Activated T-cell treated with anti-CD3 and anti-CD28 coated beads, Interleukin-2, amount 50 U/mL, for 4 hours (primary cell): Measurements from ENCODE around the gene TLR1. TPM values are rescaled to one million over a fixed set of nuclear protein-coding genes. Genes with fewer than 3 reads are reported as not detected.

ENCODE experiments used
- ATAC-seq, 2 donors: fragments of 200-7000 bp; cut with Tn5 transposase; one replicate each; pipeline ENCODE4 v1.10.0; 2021
- DNase-seq: peaks from one replicate; pipeline ENCODE4 v3.0.0-alpha.2; 2020
- H3K27me3 Mint-ChIP-seq: one replicate; pipeline ENCODE4 v1.8.0; 2021; ENCODE audit warnings: low read depth, mixed read lengths
- H3K36me3 Mint-ChIP-seq: one replicate; pipeline ENCODE4 v1.8.0; 2022; ENCODE audit warnings: mixed read lengths; ENCODE audit not compliant: insufficient read depth
- H3K4me1 Mint-ChIP-seq: one replicate; pipeline ENCODE4 v1.8.0; 2021; ENCODE audit warnings: low read depth, mixed read lengths
- H3K4me3 Mint-ChIP-seq: one replicate; pipeline ENCODE4 v1.8.0; 2021; ENCODE audit warnings: mild to moderate bottlenecking, moderate library complexity, mixed read lengths
- H3K9me3 Mint-ChIP-seq: one replicate; pipeline ENCODE4 v1.8.0; 2021; ENCODE audit warnings: mixed read lengths
- total RNA-seq, 3 donors: library from RNA; stranded (reverse); gene quantifications; one replicate each; pipeline ENCODE4 v1.2.1, GENCODE V29; 2021

TLR1 gene, protein sequence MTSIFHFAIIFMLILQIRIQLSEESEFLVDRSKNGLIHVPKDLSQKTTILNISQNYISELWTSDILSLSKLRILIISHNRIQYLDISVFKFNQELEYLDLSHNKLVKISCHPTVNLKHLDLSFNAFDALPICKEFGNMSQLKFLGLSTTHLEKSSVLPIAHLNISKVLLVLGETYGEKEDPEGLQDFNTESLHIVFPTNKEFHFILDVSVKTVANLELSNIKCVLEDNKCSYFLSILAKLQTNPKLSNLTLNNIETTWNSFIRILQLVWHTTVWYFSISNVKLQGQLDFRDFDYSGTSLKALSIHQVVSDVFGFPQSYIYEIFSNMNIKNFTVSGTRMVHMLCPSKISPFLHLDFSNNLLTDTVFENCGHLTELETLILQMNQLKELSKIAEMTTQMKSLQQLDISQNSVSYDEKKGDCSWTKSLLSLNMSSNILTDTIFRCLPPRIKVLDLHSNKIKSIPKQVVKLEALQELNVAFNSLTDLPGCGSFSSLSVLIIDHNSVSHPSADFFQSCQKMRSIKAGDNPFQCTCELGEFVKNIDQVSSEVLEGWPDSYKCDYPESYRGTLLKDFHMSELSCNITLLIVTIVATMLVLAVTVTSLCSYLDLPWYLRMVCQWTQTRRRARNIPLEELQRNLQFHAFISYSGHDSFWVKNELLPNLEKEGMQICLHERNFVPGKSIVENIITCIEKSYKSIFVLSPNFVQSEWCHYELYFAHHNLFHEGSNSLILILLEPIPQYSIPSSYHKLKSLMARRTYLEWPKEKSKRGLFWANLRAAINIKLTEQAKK
- 1 to 10 TPM in 2 of 3 donors, under 1 TPM in 1; 0.53 to 2.0 (median 1.1) TPM for total RNA-seq

DNA sequence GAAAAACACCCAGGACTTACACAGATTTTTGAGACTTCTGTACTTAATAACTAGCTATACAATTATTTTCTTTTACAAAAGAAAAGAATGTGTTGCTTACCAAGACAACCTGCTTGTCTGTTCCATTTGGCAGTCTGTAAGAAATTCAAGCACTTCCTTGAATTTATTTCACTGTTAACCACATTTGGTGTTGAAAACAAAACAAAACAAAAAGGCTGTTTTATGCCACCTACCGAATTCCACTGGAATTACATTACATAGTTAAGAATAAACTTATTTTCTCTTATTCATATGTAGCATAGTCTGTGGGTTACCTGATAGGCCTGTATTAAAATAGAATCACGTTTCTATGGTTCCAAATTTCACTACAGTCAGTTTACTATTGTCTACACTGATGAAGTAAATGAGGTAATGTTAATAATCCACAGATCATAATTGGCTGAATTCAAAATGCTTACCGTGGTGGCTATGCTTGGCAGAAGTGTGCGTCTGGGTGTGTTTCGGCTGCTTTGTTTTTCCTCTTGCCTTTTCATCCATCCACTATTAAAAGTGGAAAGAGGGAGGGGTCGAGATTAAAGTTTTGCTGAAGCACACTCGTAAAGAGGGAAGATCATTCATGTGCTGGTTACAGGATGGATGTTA, at the start of gene TLR1:
TLR1 (minus strand) TSS at position 138 of the 642 bp plus-strand sequence. CDS start 5,960 bp downstream, outside the sequence.
- peaks cover 43% of the 10 kb centered on the region for H3K4me1 Mint-ChIP-seq
- ATAC-seq (peak; percentile 64 to 82), DNase-seq (no peak)
- H3K9me3 Mint-ChIP-seq = peaks cover 23% of the 10 kb centered on the region
- no peaks in the 10 kb centered on the region for H3K27me3 Mint-ChIP-seq
- H3K36me3 Mint-ChIP-seq = peaks cover 31% of the 10 kb centered on the region
- H3K4me3 Mint-ChIP-seq = peak within 1 kb of the TSS; percentile 82

DNA sequence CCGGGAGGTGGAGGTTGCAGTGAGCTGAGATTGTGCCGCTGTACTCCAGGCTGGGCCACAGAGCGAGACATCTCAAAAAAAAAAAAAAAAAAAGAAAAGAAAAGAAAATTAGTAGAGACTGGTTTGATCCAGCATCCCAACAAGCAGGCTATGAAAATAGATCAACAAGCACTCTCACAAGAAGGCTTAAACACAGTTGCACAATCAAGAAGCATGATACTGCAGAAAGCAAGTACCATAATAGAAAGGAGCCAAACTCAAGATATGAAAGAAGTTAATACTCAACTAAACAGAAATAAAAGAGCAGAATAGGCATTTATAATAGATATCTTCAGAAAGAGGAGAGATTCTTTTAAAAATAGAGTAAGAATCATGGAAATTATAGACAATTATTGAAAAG, 41.4 kb upstream of the TLR1 start:
- Mint-ChIP-seq H3K36me3 (peaks cover 15% of the 10 kb centered on the region), H3K9me3 (peaks cover 12% of the 10 kb centered on the region), H3K4me1 (no peaks in the 10 kb centered on the region), H3K27me3 (no peaks in the 10 kb centered on the region), H3K4me3 (no peak overlapping the region)
- DNase-seq (no peak), ATAC-seq (no peak)

DNA sequence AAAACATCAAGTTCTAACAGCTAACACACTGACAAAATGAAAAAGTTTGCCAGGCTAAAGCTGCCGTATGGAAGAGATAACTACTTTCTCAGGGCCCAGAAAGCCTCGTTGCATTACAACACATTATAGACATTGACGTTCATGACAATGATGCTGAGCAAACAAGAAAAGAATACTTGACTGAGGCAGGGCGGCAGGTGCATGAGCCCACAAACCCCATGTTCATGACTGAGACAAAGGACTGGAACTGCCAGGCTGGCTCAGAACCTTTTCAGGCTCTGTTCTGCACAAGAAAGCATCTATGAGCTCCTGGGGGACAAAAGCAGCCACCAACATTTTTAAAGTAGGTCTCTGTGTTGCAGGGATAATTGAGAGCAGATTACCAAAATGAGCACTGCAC, 38.4 kb upstream of the TLR1 start:
- DNase-seq = no peak
- Mint-ChIP-seq H3K27me3 (no peaks in the 10 kb centered on the region), H3K36me3 (peaks cover 11% of the 10 kb centered on the region), H3K4me1 (peaks cover 10% of the 10 kb centered on the region), H3K9me3 (no peaks in the 10 kb centered on the region), H3K4me3 (no peak overlapping the region)
- no peak for ATAC-seq

DNA sequence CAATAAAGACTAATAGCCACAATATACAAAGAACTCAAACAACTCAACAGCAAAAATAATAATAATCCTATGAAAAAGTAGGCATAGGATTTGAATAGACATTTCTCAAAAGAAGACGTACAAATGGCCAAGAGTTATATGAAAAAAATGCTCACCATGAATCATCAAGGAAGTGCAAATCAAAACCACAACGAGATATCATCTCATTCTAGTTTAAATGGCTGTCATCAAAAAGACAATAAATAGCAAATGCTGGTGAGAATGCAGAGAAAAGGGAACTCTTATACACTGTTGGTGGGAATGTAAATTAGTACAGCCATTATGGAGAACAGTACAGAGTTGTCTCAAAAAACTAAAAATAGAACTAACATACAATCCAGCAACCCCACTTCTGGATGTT, 33.3 kb upstream of the TLR1 start:
- Mint-ChIP-seq H3K27me3 (no peaks in the 10 kb centered on the region), H3K4me1 (peaks cover 22% of the 10 kb centered on the region), H3K36me3 (peaks cover 9% of the 10 kb centered on the region), H3K4me3 (peak overlapping the region; percentile 57), H3K9me3 (peaks cover 12% of the 10 kb centered on the region)
- ATAC-seq (peak; percentile 83 to 86), DNase-seq (no peak)

DNA sequence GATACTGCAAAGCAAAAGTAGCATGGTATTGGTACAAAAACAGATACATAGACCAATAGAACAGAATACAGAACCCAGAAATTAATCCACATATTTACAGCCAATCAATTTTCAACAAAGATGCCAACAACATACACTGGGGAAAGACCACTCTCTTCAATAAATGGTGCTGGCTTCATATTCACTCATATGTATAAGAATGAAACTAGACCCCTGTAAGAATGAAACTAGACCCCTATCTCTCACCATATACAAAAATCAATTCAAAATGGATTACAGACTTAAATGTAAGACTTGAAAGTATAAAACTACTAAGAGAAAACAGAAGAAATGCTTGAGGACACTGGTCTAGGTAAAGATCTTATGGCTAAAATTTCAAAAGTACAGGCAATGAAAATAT, 32.7 kb upstream of the TLR1 start:
- Mint-ChIP-seq H3K9me3 (peaks cover 12% of the 10 kb centered on the region), H3K36me3 (peaks cover 9% of the 10 kb centered on the region), H3K4me1 (peaks cover 22% of the 10 kb centered on the region), H3K27me3 (no peaks in the 10 kb centered on the region), H3K4me3 (peak overlapping the region; percentile 57)
- DNase-seq = no peak
- ATAC-seq = peak; percentile 29 to 32

DNA sequence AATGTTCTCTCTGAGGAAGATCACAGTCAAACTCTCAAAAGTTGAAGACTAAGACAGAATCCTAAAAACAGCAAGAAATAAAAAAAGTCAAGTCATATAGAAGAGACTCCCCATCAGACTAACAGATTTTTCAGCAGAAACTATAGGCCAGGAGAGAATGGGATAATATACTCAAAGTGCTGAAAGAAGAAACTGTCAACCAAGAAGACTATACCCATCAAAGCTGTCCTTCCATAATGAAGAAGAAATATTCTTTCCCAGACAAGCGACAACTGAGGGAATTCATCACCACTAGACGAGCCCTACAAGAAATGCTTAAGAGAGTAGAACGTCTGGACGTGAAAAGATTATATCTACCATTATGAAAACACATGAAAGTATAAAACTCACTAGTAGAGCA, 30.0 kb upstream of the TLR1 start:
- H3K36me3 Mint-ChIP-seq = peaks cover 9% of the 10 kb centered on the region
- peaks cover 22% of the 10 kb centered on the region for H3K4me1 Mint-ChIP-seq
- peaks cover 12% of the 10 kb centered on the region for H3K9me3 Mint-ChIP-seq

DNA sequence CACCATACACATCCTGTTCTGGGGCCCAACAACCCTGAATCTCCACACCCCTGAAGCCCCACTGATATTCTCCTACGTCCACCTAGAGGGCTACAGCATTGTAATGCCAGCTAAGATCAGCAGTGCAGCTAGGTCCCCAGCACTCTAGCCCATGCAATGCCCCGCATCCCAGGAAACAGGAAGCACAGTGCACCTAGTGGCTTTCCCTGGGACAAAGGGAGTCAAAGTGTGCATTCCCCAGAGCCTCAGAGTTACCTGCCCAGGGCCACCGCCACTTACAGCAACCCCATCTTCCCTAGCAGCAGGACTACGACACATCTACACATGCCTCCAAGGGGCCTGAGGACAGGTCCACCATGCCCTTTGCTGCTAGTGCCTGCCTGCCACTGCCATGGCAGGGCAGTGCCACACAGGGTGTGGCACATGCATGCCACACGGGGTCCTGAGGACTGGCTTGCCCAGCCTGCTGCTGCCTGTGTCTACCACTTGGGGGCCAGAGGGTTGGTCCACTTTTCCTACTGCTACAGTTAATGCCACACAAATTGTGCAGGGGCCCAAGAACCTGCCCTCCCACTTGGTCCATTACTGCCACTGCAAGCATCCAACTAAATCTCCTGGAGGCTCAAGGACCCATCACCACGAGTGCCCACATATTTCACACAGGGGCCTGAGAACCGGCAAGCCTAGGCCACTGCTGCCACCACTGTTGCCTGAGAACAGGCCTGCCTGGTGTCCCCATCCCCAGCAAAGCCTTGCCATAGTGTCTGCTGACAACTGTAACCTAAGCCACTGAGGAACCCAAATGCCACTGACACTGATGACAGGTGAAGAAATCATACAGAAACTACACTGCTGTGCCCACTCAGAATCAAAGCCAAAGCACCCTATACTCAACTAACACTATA, 28.3 kb upstream of the TLR1 start:
- DNase-seq (no peak), ATAC-seq (no peak)
- Mint-ChIP-seq H3K9me3 (peaks cover 12% of the 10 kb centered on the region), H3K4me3 (no peak overlapping the region), H3K4me1 (peaks cover 10% of the 10 kb centered on the region), H3K36me3 (peaks cover 9% of the 10 kb centered on the region), H3K27me3 (no peaks in the 10 kb centered on the region)

More for the DNA sequence above, 30.0 kb upstream of the TLR1 start:
- no peak for ATAC-seq
- no peak for DNase-seq
- Mint-ChIP-seq H3K4me3 (no peak overlapping the region), H3K27me3 (no peaks in the 10 kb centered on the region)

DNA sequence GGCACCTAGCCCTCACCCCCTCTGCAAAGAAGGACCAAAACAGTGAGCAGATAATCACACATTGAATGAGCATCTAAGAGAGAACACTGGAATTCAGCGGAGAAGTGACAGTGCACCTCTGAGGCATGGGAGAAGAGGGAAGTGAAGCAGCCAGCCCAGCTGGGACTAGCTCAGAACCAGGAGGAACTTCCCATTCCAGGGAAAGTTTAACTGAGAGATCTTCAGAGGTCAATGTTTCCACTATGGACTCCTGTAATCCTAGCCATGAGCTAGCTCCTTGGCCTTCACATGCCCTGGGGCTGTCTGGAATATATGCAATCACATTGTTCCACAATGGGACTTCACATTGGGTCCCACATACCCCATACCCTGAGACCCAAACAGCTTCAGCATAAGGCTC, 27.6 kb upstream of the TLR1 start:
- ATAC-seq = no peak
- no peak for DNase-seq

DNA sequence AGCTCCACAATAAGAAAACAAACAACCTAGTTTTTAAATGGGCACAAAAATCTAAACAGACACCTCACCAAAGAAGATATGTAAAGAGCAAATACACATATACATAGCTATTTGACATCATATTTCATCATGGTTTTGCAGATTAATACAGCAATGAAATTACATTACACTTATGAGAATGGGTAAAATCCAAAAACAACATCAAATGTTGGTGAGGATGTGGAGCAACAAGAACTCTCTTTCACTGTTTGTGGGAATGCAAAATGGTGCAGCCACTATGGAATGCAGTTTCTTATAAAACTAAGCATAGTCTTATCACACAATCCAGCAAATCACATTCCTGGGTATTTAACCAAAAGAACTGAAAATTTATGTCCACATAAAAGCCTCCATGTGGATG, 27.1 kb upstream of the TLR1 start:
- ATAC-seq (no peak), DNase-seq (no peak)
- H3K4me3 Mint-ChIP-seq = no peak overlapping the region
- peaks cover 9% of the 10 kb centered on the region for H3K9me3 Mint-ChIP-seq
- peaks cover 9% of the 10 kb centered on the region for H3K36me3 Mint-ChIP-seq
- H3K4me1 Mint-ChIP-seq = no peaks in the 10 kb centered on the region
- no peaks in the 10 kb centered on the region for H3K27me3 Mint-ChIP-seq

More for the DNA sequence above, 27.6 kb upstream of the TLR1 start:
- peaks cover 9% of the 10 kb centered on the region for H3K36me3 Mint-ChIP-seq
- no peaks in the 10 kb centered on the region for H3K27me3 Mint-ChIP-seq
- H3K4me3 Mint-ChIP-seq = no peak overlapping the region
- peaks cover 4% of the 10 kb centered on the region for H3K4me1 Mint-ChIP-seq
- peaks cover 9% of the 10 kb centered on the region for H3K9me3 Mint-ChIP-seq

DNA sequence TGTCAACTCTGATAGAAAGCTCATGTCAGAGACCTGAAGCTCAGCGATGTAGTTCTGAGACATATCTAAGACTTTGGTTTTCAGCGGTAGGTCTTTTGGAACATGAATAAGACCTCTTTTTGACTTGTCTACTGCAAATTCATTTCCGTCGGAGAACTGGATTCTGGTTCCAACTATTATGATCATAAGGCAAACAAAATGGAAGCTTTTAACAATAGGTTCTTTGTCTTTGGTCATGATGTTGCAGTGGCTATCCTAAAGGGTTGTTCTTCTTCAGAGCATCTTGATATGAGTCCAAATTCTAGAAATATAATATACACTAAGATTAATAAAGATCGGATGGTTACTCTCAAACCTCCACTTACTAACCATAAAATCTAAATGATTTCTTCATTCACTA, 24.6 kb upstream of the TLR1 start:
- peaks cover under 1% of the 10 kb centered on the region for H3K9me3 Mint-ChIP-seq
- H3K27me3 Mint-ChIP-seq = no peaks in the 10 kb centered on the region
- H3K4me3 Mint-ChIP-seq = no peak overlapping the region
- no peaks in the 10 kb centered on the region for H3K4me1 Mint-ChIP-seq
- no peak for ATAC-seq
- DNase-seq = no peak
- peaks cover 4% of the 10 kb centered on the region for H3K36me3 Mint-ChIP-seq

DNA sequence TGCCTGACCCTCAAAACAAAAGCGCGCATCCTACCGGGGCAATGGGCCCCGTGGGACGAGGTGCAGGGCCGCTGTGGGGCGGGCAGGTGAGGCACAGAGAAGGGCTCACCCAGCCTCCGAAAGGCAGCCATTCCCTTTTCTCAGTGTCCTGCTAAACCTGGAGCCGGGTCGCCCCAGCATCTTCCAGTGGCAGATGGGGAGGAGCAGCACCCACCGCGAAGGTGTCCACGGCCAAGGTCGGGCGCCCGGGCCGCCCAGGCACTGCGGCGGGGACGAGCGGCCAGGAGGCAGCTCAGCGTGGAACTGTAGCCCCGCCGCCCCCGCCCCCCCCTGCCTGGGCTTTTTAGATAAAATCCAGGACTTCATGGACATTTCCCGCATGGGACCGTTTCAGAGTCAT, 19.2 kb upstream of the TLR1 start:
- no peak overlapping the region for H3K4me3 Mint-ChIP-seq
- ATAC-seq (no peak), DNase-seq (no peak)
- peaks cover 5% of the 10 kb centered on the region for H3K36me3 Mint-ChIP-seq
- peaks cover 9% of the 10 kb centered on the region for H3K9me3 Mint-ChIP-seq
- peaks cover 19% of the 10 kb centered on the region for H3K4me1 Mint-ChIP-seq
- no peaks in the 10 kb centered on the region for H3K27me3 Mint-ChIP-seq

DNA sequence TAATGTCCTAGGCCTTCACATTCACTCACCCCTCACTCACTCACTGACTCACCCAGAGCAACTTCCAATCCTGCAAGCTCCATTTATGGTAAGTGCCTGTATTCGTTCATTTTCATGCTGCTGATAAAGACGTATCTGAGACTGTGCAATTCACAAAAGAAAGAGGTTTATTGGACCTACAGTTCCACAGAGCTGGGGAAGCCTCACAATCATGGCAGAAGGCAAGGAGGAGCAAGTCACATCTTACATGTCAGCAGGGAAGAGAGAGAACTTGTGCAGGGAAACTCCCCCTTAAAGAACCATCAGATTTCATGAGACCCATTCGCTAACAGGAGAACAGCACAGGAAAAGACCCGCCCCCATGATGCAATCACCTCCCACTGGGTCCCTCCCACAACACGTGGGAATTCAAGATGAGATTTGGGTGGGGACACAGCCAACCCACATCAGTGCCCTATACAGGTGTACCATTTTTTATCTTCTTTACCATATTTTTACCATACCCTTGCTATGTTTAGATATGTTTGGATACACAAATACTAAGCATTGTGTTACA, 18.2 kb upstream of the TLR1 start:
- DNase-seq (no peak), ATAC-seq (no peak)
- Mint-ChIP-seq H3K4me3 (no peak overlapping the region), H3K4me1 (peaks cover 25% of the 10 kb centered on the region), H3K27me3 (no peaks in the 10 kb centered on the region), H3K36me3 (peaks cover 5% of the 10 kb centered on the region), H3K9me3 (peaks cover 9% of the 10 kb centered on the region)

DNA sequence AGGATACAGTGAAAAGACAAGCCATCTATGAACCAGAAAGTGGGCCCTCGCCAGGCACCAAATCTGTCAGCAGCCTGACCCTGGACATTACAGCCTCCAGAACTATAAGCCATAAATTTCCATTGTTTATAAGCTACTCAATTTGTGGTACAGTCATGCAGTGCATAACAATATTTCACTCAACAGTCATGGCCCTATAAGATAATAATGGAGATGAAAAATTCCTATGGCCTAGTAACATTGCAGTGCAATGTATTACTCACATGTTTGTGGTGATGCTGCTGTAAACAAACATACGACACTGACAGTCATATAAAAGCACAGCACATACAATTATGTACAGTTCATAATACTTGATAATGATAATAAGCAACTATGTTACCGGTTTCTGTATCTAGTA, 17.1 kb upstream of the TLR1 start:
- no peak for ATAC-seq
- Mint-ChIP-seq H3K9me3 (peaks cover 9% of the 10 kb centered on the region), H3K4me3 (no peak overlapping the region), H3K4me1 (peaks cover 25% of the 10 kb centered on the region), H3K27me3 (no peaks in the 10 kb centered on the region), H3K36me3 (peaks cover 5% of the 10 kb centered on the region)
- DNase-seq = no peak
